ENCODE data around the gene GSPT1. TPM values are rescaled to one million over a fixed set of nuclear protein-coding genes. Genes with fewer than 3 reads are reported as not detected.
A peak's percentile ranks its signal among the peaks of the same experiment; 100 is the strongest.

Gene GSPT1
- total and polyA plus RNA-seq, 9 of the 15 experiments (the other 6 are each of a cell fraction or from before 2014, with no cell fraction given) = 63.8 to 269 (median 148) TPM

DNA sequence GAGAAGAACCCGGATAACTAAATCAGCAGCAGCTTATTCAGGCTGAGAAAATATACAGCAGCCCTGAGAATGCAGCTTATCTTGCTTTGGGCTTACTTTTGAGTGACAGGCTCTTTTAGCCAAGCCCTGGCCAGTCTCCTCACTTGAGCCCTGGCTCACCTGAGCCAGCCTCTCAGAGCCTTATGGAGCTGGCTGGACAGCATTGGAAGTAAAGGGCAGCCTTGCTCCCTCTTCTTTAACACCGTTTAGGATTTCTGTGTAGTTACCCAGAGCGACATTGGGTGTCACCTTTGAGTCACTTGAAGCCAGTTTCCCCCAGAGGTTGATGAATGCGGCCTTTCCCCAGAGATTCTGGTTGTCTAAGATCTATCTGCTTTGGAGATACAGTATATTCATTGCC, 33.8 kb upstream of the GSPT1 start (continued):
- TF ChIP-seq, protein P1, sequence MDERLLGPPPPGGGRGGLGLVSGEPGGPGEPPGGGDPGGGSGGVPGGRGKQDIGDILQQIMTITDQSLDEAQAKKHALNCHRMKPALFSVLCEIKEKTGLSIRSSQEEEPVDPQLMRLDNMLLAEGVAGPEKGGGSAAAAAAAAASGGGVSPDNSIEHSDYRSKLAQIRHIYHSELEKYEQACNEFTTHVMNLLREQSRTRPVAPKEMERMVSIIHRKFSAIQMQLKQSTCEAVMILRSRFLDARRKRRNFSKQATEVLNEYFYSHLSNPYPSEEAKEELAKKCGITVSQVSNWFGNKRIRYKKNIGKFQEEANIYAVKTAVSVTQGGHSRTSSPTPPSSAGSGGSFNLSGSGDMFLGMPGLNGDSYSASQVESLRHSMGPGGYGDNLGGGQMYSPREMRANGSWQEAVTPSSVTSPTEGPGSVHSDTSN (CRISPR knock-in tag; IDR thresholded peaks at IDR 0.05; ENCODE audit: low read depth) = no peak
- TF ChIP-seq, protein P1 (tag; conservative IDR thresholded peaks at IDR 0.05; ENCODE audit: low read depth) = peak; percentile 41; the same call in 1 of the 2 replicates
- no peak for TF ChIP-seq ATF4 (CRISPR knock-in tag; IDR thresholded peaks at IDR 0.05)
- peak; percentile 89 to 93 for TF ChIP-seq RAD21 (CRISPR knock-in tag; conservative IDR thresholded peaks at IDR 0.05 in 1 of 2, IDR thresholded peaks at IDR 0.05 in 1 of 2)
- TF ChIP-seq SIN3B (IDR thresholded peaks at IDR 0.05; ENCODE audit: low read depth) = no peak
- no peak for TF ChIP-seq STAT5A (IDR thresholded peaks at IDR 0.05; ENCODE audit: borderline replicate concordance, low read length)
- TF ChIP-seq TBL1XR1 (IDR thresholded peaks at IDR 0.05; ENCODE audit: low read length in 2 of 2) = no peak
- no peak for TF ChIP-seq NFATC3 (IDR thresholded peaks at IDR 0.05)
- no peak for TF ChIP-seq MLX (CRISPR knock-in tag; conservative IDR thresholded peaks at IDR 0.05)
- TF ChIP-seq DEAF1 (CRISPR knock-in tag; IDR thresholded peaks at IDR 0.05) = peak; percentile 46; the same call in 1 of the 2 replicates
- TF ChIP-seq PCBP1 (IDR thresholded peaks at IDR 0.05; ENCODE audit: low read depth, low read length, poor library complexity, severe bottlenecking) = no peak
- no peak for TF ChIP-seq ZNF561 (CRISPR knock-in tag; conservative IDR thresholded peaks at IDR 0.05)
- no peak for TF ChIP-seq SMARCA5 (IDR thresholded peaks at IDR 0.05)
- no peak for TF ChIP-seq IRF2 (CRISPR knock-in tag; IDR thresholded peaks at IDR 0.05)
- TF ChIP-seq ZFP1 (CRISPR knock-in tag; IDR thresholded peaks at IDR 0.05) = no peak
- no peak for TF ChIP-seq NR2C1 (IDR thresholded peaks at IDR 0.05)
- TF ChIP-seq NR2C1 (tag; IDR thresholded peaks at IDR 0.05) = no peak
- no peak for TF ChIP-seq NR2C2 (CRISPR knock-in tag; IDR thresholded peaks at IDR 0.05)
- TF ChIP-seq NR2C2 (tag; IDR thresholded peaks at IDR 0.05) = no peak
- TF ChIP-seq, protein P2, sequence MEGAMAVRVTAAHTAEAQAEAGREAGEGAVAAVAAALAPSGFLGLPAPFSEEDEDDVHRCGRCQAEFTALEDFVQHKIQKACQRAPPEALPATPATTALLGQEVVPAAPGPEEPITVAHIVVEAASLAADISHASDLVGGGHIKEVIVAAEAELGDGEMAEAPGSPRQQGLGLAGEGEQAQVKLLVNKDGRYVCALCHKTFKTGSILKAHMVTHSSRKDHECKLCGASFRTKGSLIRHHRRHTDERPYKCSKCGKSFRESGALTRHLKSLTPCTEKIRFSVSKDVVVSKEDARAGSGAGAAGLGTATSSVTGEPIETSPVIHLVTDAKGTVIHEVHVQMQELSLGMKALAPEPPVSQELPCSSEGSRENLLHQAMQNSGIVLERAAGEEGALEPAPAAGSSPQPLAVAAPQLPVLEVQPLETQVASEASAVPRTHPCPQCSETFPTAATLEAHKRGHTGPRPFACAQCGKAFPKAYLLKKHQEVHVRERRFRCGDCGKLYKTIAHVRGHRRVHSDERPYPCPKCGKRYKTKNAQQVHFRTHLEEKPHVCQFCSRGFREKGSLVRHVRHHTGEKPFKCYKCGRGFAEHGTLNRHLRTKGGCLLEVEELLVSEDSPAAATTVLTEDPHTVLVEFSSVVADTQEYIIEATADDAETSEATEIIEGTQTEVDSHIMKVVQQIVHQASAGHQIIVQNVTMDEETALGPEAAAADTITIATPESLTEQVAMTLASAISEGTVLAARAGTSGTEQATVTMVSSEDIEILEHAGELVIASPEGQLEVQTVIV (CRISPR knock-in tag; IDR thresholded peaks at IDR 0.05; ENCODE audit: borderline replicate concordance) = no peak
- TF ChIP-seq TEAD1 (CRISPR knock-in tag; IDR thresholded peaks at IDR 0.05) = no peak

All from K562 (cell line).